HCT116 (cell line): ENCODE measurements around the gene MADD. TPM values are rescaled to one million over a fixed set of nuclear protein-coding genes. Genes with fewer than 3 reads are reported as not detected.
A peak's percentile ranks its signal among the peaks of the same experiment; 100 is the strongest.

Experiments used
- ATAC-seq: fragments of 200-7000 bp; cut with Tn5 transposase; 2 replicates; pipeline ENCODE4 v1.9.1; 2020; ENCODE audit warnings: mild to moderate bottlenecking, moderate library complexity
- BruUV-seq: library from RNA; stranded (reverse); fragments of 400-500 nt; replicated peaks from 2 replicates; lab custom pipeline; 2021; lab: Mats Ljungman, UMichigan
- CTCF ChIA-PET: fragments of 300-600 bp; sonication (Branson Sonifier 250); formaldehyde crosslinking; loops from one replicate; lab custom pipeline; 2021; ENCODE audit warnings: antibody characterized with exemption; lab: Charles Lee
- POLR2A ChIA-PET: fragments of 300-600, 350-600 bp; sonication (Branson Sonifier 250); formaldehyde crosslinking; loops from one replicate; lab custom pipeline; 2021; ENCODE audit warnings: antibody characterized with exemption; lab: Charles Lee
- RAD21 ChIA-PET, 2 experiments: fragments of 300-600 bp; sonication (Branson Sonifier 250); formaldehyde crosslinking; loops; one replicate each; lab custom pipeline; 2023; ENCODE audit warnings: low total read pairs in 2 of 2; ENCODE audit not compliant: uncharacterized antibody in 2 of 2, unreplicated experiment in 2 of 2, low non-redundant PET in 1 of 2; lab: Charles Lee
- DNase-seq: peaks from one replicate; pipeline ENCODE4 v3.0.0-alpha.2; 2010; ENCODE audit warnings: low read depth, low spot score
- H2AFZ ChIP-seq: fragments of 200-600 bp; shearing (Covaris generic), sonication (generic); 2 replicates; pipeline ENCODE4 v1.6.1; 2017; ENCODE audit warnings: low read depth, mixed run types, mixed read lengths, antibody characterized with exemption, low read length; ENCODE audit not compliant: poor library complexity, severe bottlenecking
- H3K27ac ChIP-seq: 2 replicates; pipeline ENCODE4 v1.5.1; 2012; ENCODE audit warnings: low read depth, low read length
- H3K27me3 ChIP-seq: fragments of 200-600 bp; sonication (generic); 2 replicates; pipeline ENCODE4 v1.6.1; 2016; ENCODE audit warnings: mixed run types, low read length, mixed read lengths; ENCODE audit not compliant: insufficient read depth
- H3K36me3 ChIP-seq, 2 experiments: fragments of 200-500 bp in 1 of 2; fragments of 200-600 bp in 1 of 2; sonication (Bioruptor generic) in 1 of 2; sonication (generic) in 1 of 2; 2 replicates each; pipeline versions ENCODE4 v1.5.1 to v1.6.1; 2014 to 2016; ENCODE audit warnings: low read length in 2 of 2, inconsistent platforms in 1 of 2, mixed read lengths in 1 of 2, mixed run types in 1 of 2; ENCODE audit not compliant: insufficient read depth in 2 of 2, control insufficient read depth in 1 of 2
- H3K4me1 ChIP-seq, 2 experiments: fragments of 200-600 bp in 1 of 2; sonication (generic) in 1 of 2; 2 replicates each; pipeline versions ENCODE4 v1.5.1 to v1.6.1; 2012 to 2017; ENCODE audit warnings: low read length in 2 of 2, inconsistent platforms in 1 of 2, mild to moderate bottlenecking in 1 of 2, mixed read lengths in 1 of 2, mixed run types in 1 of 2, moderate library complexity in 1 of 2; ENCODE audit not compliant: insufficient read depth in 2 of 2, control insufficient read depth in 1 of 2
- H3K4me2 ChIP-seq: fragments of 200-600 bp; sonication (generic); 2 replicates; pipeline ENCODE4 v1.6.1; 2017; ENCODE audit warnings: mixed run types, low read length, mixed read lengths
- H3K4me3 ChIP-seq, 2 experiments: fragments of 200-600 bp in 1 of 2; sonication (generic) in 1 of 2; replicated peaks in 1 of 2; 2 replicates each; pipeline ENCODE4 v1.5.1; 2011 to 2016; ENCODE audit warnings: low read length in 2 of 2, control low read depth in 1 of 2, low read depth in 1 of 2, mild to moderate bottlenecking in 1 of 2, mixed read lengths in 1 of 2, mixed run types in 1 of 2
- H3K79me2 ChIP-seq: fragments of 200-600 bp; sonication (generic); 2 replicates; pipeline ENCODE4 v1.6.1; 2017; ENCODE audit warnings: mild to moderate bottlenecking, mixed run types, low read length, moderate library complexity, mixed read lengths; ENCODE audit not compliant: insufficient read depth
- H3K9ac ChIP-seq: fragments of 200-600 bp; sonication (generic); 2 replicates; pipeline ENCODE4 v1.6.1; 2016; ENCODE audit warnings: low read length, mixed read lengths
- H3K9me2 ChIP-seq: fragments of 200-600 bp; sonication (generic), shearing (Covaris generic); 2 replicates; pipeline ENCODE4 v1.6.1; 2017; ENCODE audit warnings: mixed run types, mild to moderate bottlenecking, moderate library complexity; ENCODE audit not compliant: insufficient read depth
- H3K9me3 ChIP-seq, 2 experiments: fragments of 200-500 bp in 1 of 2; fragments of 200-600 bp in 1 of 2; sonication (Bioruptor generic) in 1 of 2; sonication (generic) in 1 of 2; 2 replicates each; pipeline ENCODE4 v1.6.1; 2014 to 2017; ENCODE audit warnings: low read length in 2 of 2, mixed read lengths in 2 of 2, inconsistent platforms in 1 of 2, low read depth in 1 of 2, mild to moderate bottlenecking in 1 of 2, mixed run types in 1 of 2, moderate library complexity in 1 of 2; ENCODE audit not compliant: control insufficient read depth in 1 of 2, insufficient read depth in 1 of 2
- H4K20me1 ChIP-seq: fragments of 200-600 bp; sonication (generic), shearing (Covaris generic); 2 replicates; pipeline ENCODE4 v1.6.1; 2017; ENCODE audit warnings: mixed run types, mild to moderate bottlenecking, moderate library complexity; ENCODE audit not compliant: insufficient read depth
- CTCF ChIP-seq, 3 experiments: fragments of 200-600 bp in 1 of 3; sonication (generic) in 1 of 3; IDR thresholded peaks in 2 of 3; conservative IDR thresholded peaks in 1 of 3; 2 replicates each; pipeline ENCODE4 v1.5.1; 2012 to 2017; ENCODE audit warnings: low read depth in 2 of 3, low read length in 2 of 3, antibody characterized with exemption in 1 of 3, borderline replicate concordance in 1 of 3, control low read depth in 1 of 3, mild to moderate bottlenecking in 1 of 3, mixed read lengths in 1 of 3, mixed run types in 1 of 3, moderate library complexity in 1 of 3; ENCODE audit not compliant: insufficient read depth in 1 of 3
- EZH2phosphoT487 ChIP-seq: fragments of 200-600 bp; IDR thresholded peaks from 2 replicates; pipeline ENCODE4 v1.6.1; 2018; ENCODE audit warnings: antibody characterized with exemption, borderline replicate concordance
- FOSL1 ChIP-seq: IDR thresholded peaks from 2 replicates; pipeline ENCODE4 v1.6.1; 2012; ENCODE audit warnings: low read depth
- JUND ChIP-seq: IDR thresholded peaks from 2 replicates; pipeline ENCODE4 v1.6.1; 2012
- MAX ChIP-seq: IDR thresholded peaks from 2 replicates; pipeline ENCODE4 v1.6.1; 2012
- RAD21 ChIP-seq: IDR thresholded peaks from 2 replicates; pipeline ENCODE4 v1.6.1; 2012; ENCODE audit warnings: low read depth, mild to moderate bottlenecking
- SP1 ChIP-seq: IDR thresholded peaks from 2 replicates; pipeline ENCODE4 v1.6.1; 2012; ENCODE audit warnings: low read depth
- TCF7L2 ChIP-seq: IDR thresholded peaks from 2 replicates; pipeline ENCODE4 v1.7.0; 2011; ENCODE audit warnings: borderline replicate concordance, inconsistent platforms; ENCODE audit not compliant: insufficient read depth, insufficient read length; ENCODE audit errors: extremely low read depth
- YY1 ChIP-seq: IDR thresholded peaks from 2 replicates; pipeline ENCODE4 v1.6.1; 2011; ENCODE audit warnings: low read length, low read depth, moderate library complexity, mild to moderate bottlenecking; ENCODE audit not compliant: insufficient replicate concordance; ENCODE audit errors: extremely low read depth
- ZNF274 ChIP-seq: fragments of 200-500 bp; sonication (Bioruptor generic); IDR thresholded peaks from 2 replicates; pipeline ENCODE4 v1.6.1; 2014; ENCODE audit warnings: mild to moderate bottlenecking, low read depth, low read length, inconsistent platforms
- intact Hi-C: fragments of 100-400 bp; cut with micrococcal nuclease; formaldehyde crosslinking; loops from 2 replicates; pipeline ENCODE4 v1.10.0; 2022
- total RNA-seq: library from RNA; stranded (reverse); gene quantifications from one replicate; pipeline ENCODE4 v1.2.1, GENCODE V29; 2021; ENCODE audit not compliant: unreplicated experiment

The MADD gene
- total RNA-seq, 1 experiment from 2014 or later: 37.1 TPM

DNA sequence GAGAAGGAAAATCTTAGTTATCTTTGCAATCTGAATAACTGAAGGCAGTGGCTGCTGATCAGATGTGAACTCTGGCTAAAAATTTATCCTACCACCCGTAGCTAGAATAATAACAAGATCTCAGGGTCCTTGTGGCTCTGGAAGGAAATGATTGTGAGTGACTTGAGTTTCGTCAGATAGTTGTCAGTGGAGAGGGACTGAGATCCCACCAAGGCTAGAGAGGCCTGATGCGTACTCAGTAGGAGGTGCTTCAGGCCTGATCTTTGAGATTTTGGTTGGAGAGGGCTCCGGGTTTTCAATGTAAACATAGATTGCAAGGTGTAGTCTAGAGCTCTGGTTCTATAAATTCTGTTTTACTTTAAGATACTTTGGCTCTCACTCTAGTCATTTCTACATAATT lies 1.4 kb downstream of the MADD start:
- Histone ChIP-seq H3K9me3 (no peaks in the 10 kb centered on the region), H3K4me3 (peak overlapping the region; percentile 59 to 76; a peak in 3 of 4 replicates), H2AFZ (no peak overlapping the region), H3K27ac (no peak overlapping the region), H4K20me1 (no peaks in the 10 kb centered on the region), H3K4me1 (peaks cover 14 to 31% of the 10 kb centered on the region in 2 experiments), H3K27me3 (no peaks in the 10 kb centered on the region), H3K4me2 (peak overlapping the region; percentile 83), H3K36me3 (peaks cover 9 to 11% of the 10 kb centered on the region in 2 experiments; a peak in 3 of 4 replicates), H3K9ac (no peak overlapping the region; the same call in 1 of the 2 replicates), H3K9me2 (no peaks in the 10 kb centered on the region), H3K79me2 (peaks cover 39% of the 10 kb centered on the region)
- BruUV-seq: TSS peak; percentile 49
- ATAC-seq: no peak
- DNase-seq: no peak
- TF ChIP-seq RAD21 (no peak), ZNF274 (no peak), YY1 (no peak), TCF7L2 (no peak), SP1 (no peak), JUND (no peak), EZH2phosphoT487 (no peak), FOSL1 (no peak), MAX (no peak), CTCF (IDR thresholded peaks at IDR 0.05 in 2 of 3, conservative IDR thresholded peaks at IDR 0.05 in 1 of 3; ENCODE audit: borderline replicate concordance in 1 of 3, insufficient read depth in 1 of 3, low read depth in 2 of 3, low read length in 2 of 3) (no peak)
- ChIA-PET POLR2A (interaction anchor here (0.8 to 1.4 kb wide), 2 partner anchors 9 to 23 kb away, joined by 3 read pairs; partner anchors contain the start of gene ACP2), RAD21 (no interaction called here), CTCF (interaction anchor here (0.8 to 1.4 kb wide), 3 partner anchors 12 to 84 kb away, joined by 3 to 4 read pairs (median 3); no protein-coding TSS in a partner anchor)
- intact Hi-C loops: loop anchor here (2.0 kb wide), 2 partner anchors 83 to 137 kb away; partner anchors contain the start of gene SLC39A13
